Gastrocnemius medialis (tissue), 4 donors: Measurements from ENCODE around the gene SLAIN1.

ENCODE experiments used
- POLR2A ChIP-seq, 2 donors: fragments of 450-650 bp; IDR thresholded peaks; one replicate each; pipeline ENCODE4 v1.6.1; 2017; ENCODE audit warnings: antibody characterized with exemption in 2 of 2, mild to moderate bottlenecking in 2 of 2, moderate library complexity in 2 of 2
- TF ChIP-seq, protein P1 (sequence below), 5 experiments: fragments of 450-650 bp in 3 of 5; fragments of 200-600 bp in 2 of 5; sonication (generic) in 2 of 5; IDR thresholded peaks in 4 of 5; conservative IDR thresholded peaks in 1 of 5; 1 replicate in 4 of 5; 2 replicates in 1 of 5; pipeline ENCODE4 v1.5.1; 2016 to 2019; ENCODE audit warnings: antibody characterized with exemption in 5 of 5, mild to moderate bottlenecking in 3 of 5, moderate library complexity in 3 of 5

DNA sequence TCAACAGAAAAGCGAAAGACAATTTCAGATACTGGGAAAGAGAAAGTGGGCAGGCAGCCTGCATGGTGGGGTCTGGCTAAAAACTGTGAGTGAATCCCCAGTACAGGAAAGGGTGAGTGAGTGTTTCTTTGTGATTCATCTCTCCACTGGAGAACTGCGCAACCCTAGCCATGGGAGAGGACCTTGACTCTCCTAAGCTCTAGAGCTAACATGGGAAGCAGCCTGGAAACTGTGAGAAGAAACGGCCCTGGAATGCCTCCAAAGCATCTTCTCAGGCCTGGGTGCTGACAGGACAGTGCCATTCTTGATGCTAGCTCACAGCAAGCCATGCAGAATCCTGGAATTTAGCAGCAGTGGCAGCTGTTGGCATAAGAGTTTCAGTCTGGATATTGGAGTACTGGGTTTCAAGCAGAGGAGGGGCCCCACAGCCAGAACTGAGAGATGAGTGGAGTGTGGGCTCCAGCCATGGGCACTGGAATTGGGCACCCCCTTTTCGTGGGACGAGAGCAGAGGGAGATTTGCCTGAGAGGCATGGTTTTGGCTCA, 18.7 kb upstream of the SLAIN1 start:
- TF ChIP-seq, protein P1, sequence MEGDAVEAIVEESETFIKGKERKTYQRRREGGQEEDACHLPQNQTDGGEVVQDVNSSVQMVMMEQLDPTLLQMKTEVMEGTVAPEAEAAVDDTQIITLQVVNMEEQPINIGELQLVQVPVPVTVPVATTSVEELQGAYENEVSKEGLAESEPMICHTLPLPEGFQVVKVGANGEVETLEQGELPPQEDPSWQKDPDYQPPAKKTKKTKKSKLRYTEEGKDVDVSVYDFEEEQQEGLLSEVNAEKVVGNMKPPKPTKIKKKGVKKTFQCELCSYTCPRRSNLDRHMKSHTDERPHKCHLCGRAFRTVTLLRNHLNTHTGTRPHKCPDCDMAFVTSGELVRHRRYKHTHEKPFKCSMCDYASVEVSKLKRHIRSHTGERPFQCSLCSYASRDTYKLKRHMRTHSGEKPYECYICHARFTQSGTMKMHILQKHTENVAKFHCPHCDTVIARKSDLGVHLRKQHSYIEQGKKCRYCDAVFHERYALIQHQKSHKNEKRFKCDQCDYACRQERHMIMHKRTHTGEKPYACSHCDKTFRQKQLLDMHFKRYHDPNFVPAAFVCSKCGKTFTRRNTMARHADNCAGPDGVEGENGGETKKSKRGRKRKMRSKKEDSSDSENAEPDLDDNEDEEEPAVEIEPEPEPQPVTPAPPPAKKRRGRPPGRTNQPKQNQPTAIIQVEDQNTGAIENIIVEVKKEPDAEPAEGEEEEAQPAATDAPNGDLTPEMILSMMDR (IDR thresholded peaks at IDR 0.05 in 4 of 5, conservative IDR thresholded peaks at IDR 0.05 in 1 of 5) = no peak
- TF ChIP-seq POLR2A (IDR thresholded peaks at IDR 0.05) = no peak
